Mesenchymal stem cell (in vitro differentiated cells and primary cell): Measurements from ENCODE around the gene FAM124B.

Source experiments
- DNase-seq: peaks from one replicate; pipeline ENCODE4 v3.0.0-alpha.2; 2013
- H2AFZ ChIP-seq: one replicate; pipeline ENCODE4 v1.6.1; 2013; ENCODE audit warnings: low read depth, mild to moderate bottlenecking, control low read depth, inconsistent platforms, low read length, moderate library complexity
- H2AK5ac ChIP-seq: 2 replicates; pipeline ENCODE4 v1.6.1; 2013; ENCODE audit warnings: low read length, moderate library complexity, mild to moderate bottlenecking, inconsistent platforms; ENCODE audit not compliant: severe bottlenecking
- H2BK120ac ChIP-seq: one replicate; pipeline ENCODE4 v1.6.1; 2013; ENCODE audit warnings: low read depth, mild to moderate bottlenecking, inconsistent platforms, low read length, moderate library complexity
- H2BK12ac ChIP-seq, 2 experiments: one replicate each; pipeline ENCODE4 v1.6.1; 2013; ENCODE audit warnings: inconsistent platforms in 2 of 2, low read length in 2 of 2, mild to moderate bottlenecking in 2 of 2, moderate library complexity in 2 of 2, control low read depth in 1 of 2
- H2BK15ac ChIP-seq: one replicate; pipeline ENCODE4 v1.6.1; 2013; ENCODE audit warnings: mild to moderate bottlenecking, low read depth, inconsistent platforms; ENCODE audit not compliant: poor library complexity, severe bottlenecking
- H2BK5ac ChIP-seq: 2 replicates; pipeline ENCODE4 v1.6.1; 2013; ENCODE audit warnings: low read depth, mild to moderate bottlenecking, low read length, control low read depth, inconsistent platforms; ENCODE audit not compliant: poor library complexity, severe bottlenecking
- H3K14ac ChIP-seq, 2 experiments: one replicate each; pipeline ENCODE4 v1.6.1; 2013; ENCODE audit warnings: inconsistent platforms in 2 of 2, low read length in 2 of 2, control low read depth in 1 of 2, mild to moderate bottlenecking in 1 of 2, moderate library complexity in 1 of 2
- H3K18ac ChIP-seq, 2 experiments: one replicate each; pipeline ENCODE4 v1.6.1; 2013; ENCODE audit warnings: inconsistent platforms in 2 of 2, low read length in 2 of 2, control low read depth in 1 of 2, low read depth in 1 of 2, mild to moderate bottlenecking in 1 of 2
- H3K23ac ChIP-seq, 2 experiments: one replicate each; pipeline ENCODE4 v1.6.1; 2013; ENCODE audit warnings: inconsistent platforms in 2 of 2, low read length in 2 of 2, mild to moderate bottlenecking in 2 of 2, moderate library complexity in 2 of 2, control low read depth in 1 of 2
- H3K27ac ChIP-seq: 2 replicates; pipeline ENCODE4 v1.5.1; 2013; ENCODE audit warnings: mild to moderate bottlenecking, moderate library complexity, low read length, control low read depth, inconsistent platforms; ENCODE audit not compliant: poor library complexity, severe bottlenecking
- H3K27me3 ChIP-seq, 2 experiments: 2 replicates each; pipeline versions ENCODE4 v1.6.1 to v1.7.0; 2013; ENCODE audit warnings: low read length in 2 of 2, mild to moderate bottlenecking in 2 of 2, moderate library complexity in 2 of 2, control low read depth in 1 of 2, inconsistent platforms in 1 of 2; ENCODE audit not compliant: control insufficient read depth in 1 of 2, insufficient read depth in 1 of 2
- H3K36me3 ChIP-seq, 2 experiments: 2 replicates each; pipeline versions ENCODE4 v1.6.1 to v1.7.0; 2013; ENCODE audit warnings: low read length in 2 of 2, control low read depth in 1 of 2, inconsistent platforms in 1 of 2, low read depth in 1 of 2, mild to moderate bottlenecking in 1 of 2; ENCODE audit not compliant: insufficient read depth in 2 of 2, control insufficient read depth in 1 of 2
- H3K4ac ChIP-seq, 2 experiments: one replicate each; pipeline ENCODE4 v1.6.1; 2013; ENCODE audit warnings: inconsistent platforms in 2 of 2, low read length in 2 of 2, mild to moderate bottlenecking in 2 of 2, moderate library complexity in 2 of 2, control low read depth in 1 of 2, low read depth in 1 of 2
- H3K4me1 ChIP-seq: 2 replicates; pipeline ENCODE4 v1.6.1; 2013; ENCODE audit warnings: low read depth, low read length, control low read depth; ENCODE audit not compliant: control insufficient read depth, insufficient read depth
- H3K4me2 ChIP-seq: 2 replicates; pipeline ENCODE4 v1.6.1; 2013; ENCODE audit warnings: low read length, mild to moderate bottlenecking, inconsistent platforms; ENCODE audit not compliant: poor library complexity, severe bottlenecking
- H3K4me3 ChIP-seq, 2 experiments: 2 replicates each; pipeline versions ENCODE4 v1.5.1 to v1.7.0; 2013; ENCODE audit warnings: low read length in 2 of 2, mild to moderate bottlenecking in 2 of 2, control low read depth in 1 of 2, low read depth in 1 of 2; ENCODE audit not compliant: insufficient read depth in 1 of 2
- H3K79me1 ChIP-seq: replicated peaks from 2 replicates; pipeline ENCODE4 v1.6.1; 2013; ENCODE audit warnings: mild to moderate bottlenecking, control low read depth, low read length, inconsistent platforms; ENCODE audit not compliant: poor library complexity, severe bottlenecking
- H3K9ac ChIP-seq: 2 replicates; pipeline ENCODE4 v1.7.0; 2013; ENCODE audit warnings: mild to moderate bottlenecking, low read length, moderate library complexity
- H3K9me3 ChIP-seq: 2 replicates; pipeline ENCODE4 v1.7.0; 2013; ENCODE audit warnings: mild to moderate bottlenecking, low read length; ENCODE audit not compliant: control insufficient read depth
- H4K8ac ChIP-seq: one replicate; pipeline ENCODE4 v1.6.1; 2013; ENCODE audit warnings: inconsistent platforms, mild to moderate bottlenecking, low read length, moderate library complexity
- H4K91ac ChIP-seq: one replicate; pipeline ENCODE4 v1.6.1; 2013; ENCODE audit warnings: mild to moderate bottlenecking, low read length, inconsistent platforms
- WGBS: methylation state at CpG from one replicate; pipeline ENCODE4 v1.1.7; 2013; ENCODE audit warnings: mixed read lengths; 5-methylcytosine and 5-hydroxymethylcytosine counted together

The FAM124B gene

GRCh38 chr2:224366267-224366844 lies 35.6 kb downstream of the FAM124B start:
- no peak overlapping the region for H2BK15ac ChIP-seq
- no peaks in the 10 kb centered on the region for H3K4me1 ChIP-seq
- H3K23ac ChIP-seq = no peak overlapping the region
- no peak overlapping the region for H3K27ac ChIP-seq
- no peak overlapping the region for H3K9ac ChIP-seq
- H3K4me2 ChIP-seq = no peak overlapping the region
- no peak overlapping the region for H2AFZ ChIP-seq
- 93% methylated on average over 3 of the region's 3 CpGs for WGBS
- no peaks in the 10 kb centered on the region for H3K36me3 ChIP-seq
- no peaks in the 10 kb centered on the region for H3K79me1 ChIP-seq
- H2AK5ac ChIP-seq = no peak overlapping the region
- no peaks in the 10 kb centered on the region for H3K9me3 ChIP-seq
- H4K91ac ChIP-seq = no peak overlapping the region
- H2BK12ac ChIP-seq = no peak overlapping the region
- H3K27me3 ChIP-seq = peaks cover 0 to 4% of the 10 kb centered on the region in 2 experiments
- no peak overlapping the region for H3K14ac ChIP-seq
- DNase-seq = no peak
- H3K4ac ChIP-seq = no peak overlapping the region
- no peak overlapping the region for H4K8ac ChIP-seq
- no peak overlapping the region for H2BK120ac ChIP-seq
- H3K4me3 ChIP-seq = no peak overlapping the region
- no peak overlapping the region for H3K18ac ChIP-seq
- H2BK5ac ChIP-seq = no peak overlapping the region

- no peak overlapping the region for H3K9ac ChIP-seq
- 96% methylated on average over 9 of the region's 9 CpGs for WGBS
- peaks cover 0 to under 1% of the 10 kb centered on the region in 2 experiments for H3K27me3 ChIP-seq
- H3K14ac ChIP-seq = no peak overlapping the region
- H3K27ac ChIP-seq = no peak overlapping the region
- no peak overlapping the region for H3K4me3 ChIP-seq
- H3K36me3 ChIP-seq = no peaks in the 10 kb centered on the region
- no peak overlapping the region for H2BK120ac ChIP-seq
- H3K9me3 ChIP-seq = no peaks in the 10 kb centered on the region
- no peak for DNase-seq
- H2BK5ac ChIP-seq = no peak overlapping the region
- no peaks in the 10 kb centered on the region for H3K79me1 ChIP-seq
- no peaks in the 10 kb centered on the region for H3K4me1 ChIP-seq
- H4K91ac ChIP-seq = no peak overlapping the region
- H2BK12ac ChIP-seq = no peak overlapping the region
- no peak overlapping the region for H3K23ac ChIP-seq
- no peak overlapping the region for H4K8ac ChIP-seq
- H3K4me2 ChIP-seq = no peak overlapping the region
- H2BK15ac ChIP-seq = no peak overlapping the region
- H3K18ac ChIP-seq = no peak overlapping the region
- H3K4ac ChIP-seq = no peak overlapping the region
- no peak overlapping the region for H2AFZ ChIP-seq
- no peak overlapping the region for H2AK5ac ChIP-seq
Observed at GRCh38 chr2:224365331-224365730, 36.6 kb downstream of the FAM124B start.

- Histone ChIP-seq H3K4me2 (no peak overlapping the region), H3K14ac (no peak overlapping the region), H3K23ac (no peak overlapping the region), H3K27me3 (no peaks in the 10 kb centered on the region), H2BK120ac (no peak overlapping the region), H4K8ac (no peak overlapping the region), H2AFZ (no peak overlapping the region), H3K27ac (no peak overlapping the region), H3K36me3 (no peaks in the 10 kb centered on the region), H2AK5ac (no peak overlapping the region), H2BK5ac (no peak overlapping the region), H2BK15ac (no peak overlapping the region), H4K91ac (no peak overlapping the region), H3K4me1 (no peaks in the 10 kb centered on the region), H3K9me3 (no peaks in the 10 kb centered on the region), H3K18ac (no peak overlapping the region), H3K79me1 (no peaks in the 10 kb centered on the region), H2BK12ac (no peak overlapping the region), H3K9ac (no peak overlapping the region), H3K4me3 (no peak overlapping the region), H3K4ac (no peak overlapping the region)
- WGBS = 92% methylated on average over 3 of the region's 3 CpGs
- no peak for DNase-seq
Observed at GRCh38 chr2:224363281-224363680, 38.6 kb downstream of the FAM124B start.

GRCh38 chr2:224362094-224362493 lies 39.8 kb downstream of the FAM124B start:
- no peak overlapping the region for H3K4me2 ChIP-seq
- no peak overlapping the region for H3K4me3 ChIP-seq
- no peak overlapping the region for H2BK120ac ChIP-seq
- H3K9ac ChIP-seq = no peak overlapping the region
- WGBS = 80% methylated on average over 1 of the region's 1 CpG
- no peaks in the 10 kb centered on the region for H3K9me3 ChIP-seq
- no peaks in the 10 kb centered on the region for H3K79me1 ChIP-seq
- no peak overlapping the region for H2AK5ac ChIP-seq
- H2BK5ac ChIP-seq = no peak overlapping the region
- no peak overlapping the region for H4K91ac ChIP-seq
- no peak overlapping the region for H2BK12ac ChIP-seq
- no peak overlapping the region for H2BK15ac ChIP-seq
- no peak overlapping the region for H3K18ac ChIP-seq
- H3K4ac ChIP-seq = no peak overlapping the region
- no peak for DNase-seq
- no peak overlapping the region for H4K8ac ChIP-seq
- H3K36me3 ChIP-seq = no peaks in the 10 kb centered on the region
- no peak overlapping the region for H2AFZ ChIP-seq
- no peak overlapping the region for H3K14ac ChIP-seq
- H3K23ac ChIP-seq = no peak overlapping the region
- no peak overlapping the region for H3K27ac ChIP-seq
- H3K4me1 ChIP-seq = no peaks in the 10 kb centered on the region
- H3K27me3 ChIP-seq = no peaks in the 10 kb centered on the region
